HCT116 (cell line): ENCODE measurements around the gene SRI. TPM values are rescaled to one million over a fixed set of nuclear protein-coding genes. Genes with fewer than 3 reads are reported as not detected.

Experiments
- ATAC-seq: fragments of 200-7000 bp; cut with Tn5 transposase; 2 replicates; pipeline ENCODE4 v1.9.1; 2020; ENCODE audit warnings: mild to moderate bottlenecking, moderate library complexity
- BruUV-seq: library from RNA; stranded (reverse); fragments of 400-500 nt; replicated peaks from 2 replicates; lab custom pipeline; 2021; lab: Mats Ljungman, UMichigan
- CTCF ChIA-PET: fragments of 300-600 bp; sonication (Branson Sonifier 250); formaldehyde crosslinking; loops from one replicate; lab custom pipeline; 2021; ENCODE audit warnings: antibody characterized with exemption; lab: Charles Lee
- POLR2A ChIA-PET: fragments of 300-600, 350-600 bp; sonication (Branson Sonifier 250); formaldehyde crosslinking; loops from one replicate; lab custom pipeline; 2021; ENCODE audit warnings: antibody characterized with exemption; lab: Charles Lee
- RAD21 ChIA-PET, 2 experiments: fragments of 300-600 bp; sonication (Branson Sonifier 250); formaldehyde crosslinking; loops; one replicate each; lab custom pipeline; 2023; ENCODE audit warnings: low total read pairs in 2 of 2; ENCODE audit not compliant: uncharacterized antibody in 2 of 2, unreplicated experiment in 2 of 2, low non-redundant PET in 1 of 2; lab: Charles Lee
- DNase-seq: peaks from one replicate; pipeline ENCODE4 v3.0.0-alpha.2; 2010; ENCODE audit warnings: low read depth, low spot score
- H2AFZ ChIP-seq: fragments of 200-600 bp; shearing (Covaris generic), sonication (generic); 2 replicates; pipeline ENCODE4 v1.6.1; 2017; ENCODE audit warnings: low read depth, mixed run types, mixed read lengths, antibody characterized with exemption, low read length; ENCODE audit not compliant: poor library complexity, severe bottlenecking
- H3K27ac ChIP-seq: 2 replicates; pipeline ENCODE4 v1.5.1; 2012; ENCODE audit warnings: low read depth, low read length
- H3K27me3 ChIP-seq: fragments of 200-600 bp; sonication (generic); 2 replicates; pipeline ENCODE4 v1.6.1; 2016; ENCODE audit warnings: mixed run types, low read length, mixed read lengths; ENCODE audit not compliant: insufficient read depth
- H3K36me3 ChIP-seq, 2 experiments: fragments of 200-500 bp in 1 of 2; fragments of 200-600 bp in 1 of 2; sonication (Bioruptor generic) in 1 of 2; sonication (generic) in 1 of 2; 2 replicates each; pipeline versions ENCODE4 v1.5.1 to v1.6.1; 2014 to 2016; ENCODE audit warnings: low read length in 2 of 2, inconsistent platforms in 1 of 2, mixed read lengths in 1 of 2, mixed run types in 1 of 2; ENCODE audit not compliant: insufficient read depth in 2 of 2, control insufficient read depth in 1 of 2
- H3K4me1 ChIP-seq, 2 experiments: fragments of 200-600 bp in 1 of 2; sonication (generic) in 1 of 2; 2 replicates each; pipeline versions ENCODE4 v1.5.1 to v1.6.1; 2012 to 2017; ENCODE audit warnings: low read length in 2 of 2, inconsistent platforms in 1 of 2, mild to moderate bottlenecking in 1 of 2, mixed read lengths in 1 of 2, mixed run types in 1 of 2, moderate library complexity in 1 of 2; ENCODE audit not compliant: insufficient read depth in 2 of 2, control insufficient read depth in 1 of 2
- H3K4me2 ChIP-seq: fragments of 200-600 bp; sonication (generic); 2 replicates; pipeline ENCODE4 v1.6.1; 2017; ENCODE audit warnings: mixed run types, low read length, mixed read lengths
- H3K4me3 ChIP-seq, 2 experiments: fragments of 200-600 bp in 1 of 2; sonication (generic) in 1 of 2; replicated peaks in 1 of 2; 2 replicates each; pipeline ENCODE4 v1.5.1; 2011 to 2016; ENCODE audit warnings: low read length in 2 of 2, control low read depth in 1 of 2, low read depth in 1 of 2, mild to moderate bottlenecking in 1 of 2, mixed read lengths in 1 of 2, mixed run types in 1 of 2
- H3K79me2 ChIP-seq: fragments of 200-600 bp; sonication (generic); 2 replicates; pipeline ENCODE4 v1.6.1; 2017; ENCODE audit warnings: mild to moderate bottlenecking, mixed run types, low read length, moderate library complexity, mixed read lengths; ENCODE audit not compliant: insufficient read depth
- H3K9ac ChIP-seq: fragments of 200-600 bp; sonication (generic); 2 replicates; pipeline ENCODE4 v1.6.1; 2016; ENCODE audit warnings: low read length, mixed read lengths
- H3K9me2 ChIP-seq: fragments of 200-600 bp; sonication (generic), shearing (Covaris generic); 2 replicates; pipeline ENCODE4 v1.6.1; 2017; ENCODE audit warnings: mixed run types, mild to moderate bottlenecking, moderate library complexity; ENCODE audit not compliant: insufficient read depth
- H3K9me3 ChIP-seq, 2 experiments: fragments of 200-500 bp in 1 of 2; fragments of 200-600 bp in 1 of 2; sonication (Bioruptor generic) in 1 of 2; sonication (generic) in 1 of 2; 2 replicates each; pipeline ENCODE4 v1.6.1; 2014 to 2017; ENCODE audit warnings: low read length in 2 of 2, mixed read lengths in 2 of 2, inconsistent platforms in 1 of 2, low read depth in 1 of 2, mild to moderate bottlenecking in 1 of 2, mixed run types in 1 of 2, moderate library complexity in 1 of 2; ENCODE audit not compliant: control insufficient read depth in 1 of 2, insufficient read depth in 1 of 2
- H4K20me1 ChIP-seq: fragments of 200-600 bp; sonication (generic), shearing (Covaris generic); 2 replicates; pipeline ENCODE4 v1.6.1; 2017; ENCODE audit warnings: mixed run types, mild to moderate bottlenecking, moderate library complexity; ENCODE audit not compliant: insufficient read depth
- CEBPB ChIP-seq: IDR thresholded peaks from 2 replicates; pipeline ENCODE4 v1.6.1; 2012; ENCODE audit warnings: low read depth
- ELF1 ChIP-seq: IDR thresholded peaks from 2 replicates; pipeline ENCODE4 v1.6.1; 2012; ENCODE audit warnings: low read depth, borderline replicate concordance
- EZH2 ChIP-seq: fragments of 200-600 bp; sonication (generic); IDR thresholded peaks from 2 replicates; pipeline ENCODE4 v1.6.1; 2017; ENCODE audit warnings: antibody characterized with exemption, mixed run types
- FOSL1 ChIP-seq: IDR thresholded peaks from 2 replicates; pipeline ENCODE4 v1.6.1; 2012; ENCODE audit warnings: low read depth
- POLR2AphosphoS5 ChIP-seq: IDR thresholded peaks from 2 replicates; pipeline ENCODE4 v1.6.1; 2011; ENCODE audit warnings: mild to moderate bottlenecking, low read depth, low read length, moderate library complexity
- RAD21 ChIP-seq: IDR thresholded peaks from 2 replicates; pipeline ENCODE4 v1.6.1; 2012; ENCODE audit warnings: low read depth, mild to moderate bottlenecking
- SIN3A ChIP-seq: IDR thresholded peaks from 2 replicates; pipeline ENCODE4 v1.6.1; 2012; ENCODE audit warnings: low read depth
- SRF ChIP-seq: IDR thresholded peaks from 2 replicates; pipeline ENCODE4 v1.6.1; 2012; ENCODE audit warnings: low read depth
- TCF7L2 ChIP-seq: IDR thresholded peaks from 2 replicates; pipeline ENCODE4 v1.7.0; 2011; ENCODE audit warnings: borderline replicate concordance, inconsistent platforms; ENCODE audit not compliant: insufficient read depth, insufficient read length; ENCODE audit errors: extremely low read depth
- YY1 ChIP-seq: IDR thresholded peaks from 2 replicates; pipeline ENCODE4 v1.6.1; 2011; ENCODE audit warnings: low read length, low read depth, moderate library complexity, mild to moderate bottlenecking; ENCODE audit not compliant: insufficient replicate concordance; ENCODE audit errors: extremely low read depth
- intact Hi-C: fragments of 100-400 bp; cut with micrococcal nuclease; formaldehyde crosslinking; loops from 2 replicates; pipeline ENCODE4 v1.10.0; 2022
- total RNA-seq: library from RNA; stranded (reverse); gene quantifications from one replicate; pipeline ENCODE4 v1.2.1, GENCODE V29; 2021; ENCODE audit not compliant: unreplicated experiment
- TF ChIP-seq, protein P1 (sequence below): IDR thresholded peaks from 2 replicates; pipeline ENCODE4 v1.6.1; 2012; ENCODE audit warnings: low read depth
- TF ChIP-seq, protein P2 (sequence below), 3 experiments: fragments of 200-600 bp in 1 of 3; sonication (generic) in 1 of 3; IDR thresholded peaks in 2 of 3; conservative IDR thresholded peaks in 1 of 3; 2 replicates each; pipeline ENCODE4 v1.5.1; 2012 to 2017; ENCODE audit warnings: low read depth in 2 of 3, low read length in 2 of 3, antibody characterized with exemption in 1 of 3, borderline replicate concordance in 1 of 3, control low read depth in 1 of 3, mild to moderate bottlenecking in 1 of 3, mixed read lengths in 1 of 3, mixed run types in 1 of 3, moderate library complexity in 1 of 3; ENCODE audit not compliant: insufficient read depth in 1 of 3
- TF ChIP-seq, protein P3 (sequence below): IDR thresholded peaks from 2 replicates; pipeline ENCODE4 v1.6.1; 2012
- TF ChIP-seq, protein P4 (sequence below): IDR thresholded peaks from 2 replicates; pipeline ENCODE4 v1.6.1; 2012
- TF ChIP-seq, protein P5 (sequence below): IDR thresholded peaks from 2 replicates; pipeline ENCODE4 v1.6.1; 2011; ENCODE audit warnings: mild to moderate bottlenecking, low read length, moderate library complexity; ENCODE audit not compliant: insufficient replicate concordance; ENCODE audit errors: extremely low read depth

The SRI gene
- total RNA-seq, 1 experiment from 2014 or later = 114 TPM

DNA sequence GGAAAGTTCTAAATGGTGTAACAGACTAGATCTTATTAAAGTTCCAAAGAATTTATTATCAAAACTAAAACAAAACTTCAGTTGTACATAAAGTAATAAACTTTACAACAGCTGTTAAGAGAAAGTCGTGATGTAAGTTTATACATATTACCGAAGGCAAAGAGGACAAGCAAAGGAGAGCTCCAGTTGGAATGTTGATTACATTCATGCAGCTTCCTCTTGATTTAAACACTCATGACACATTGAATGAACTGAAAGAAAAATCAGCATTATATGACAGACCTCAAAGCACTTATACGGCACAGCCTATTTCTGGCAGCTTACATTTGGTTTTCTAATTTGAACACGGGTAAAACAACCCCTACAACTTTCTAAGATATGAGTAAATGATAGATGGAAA lies 13.6 kb downstream of the SRI start (continued):
- TF ChIP-seq, protein P1, sequence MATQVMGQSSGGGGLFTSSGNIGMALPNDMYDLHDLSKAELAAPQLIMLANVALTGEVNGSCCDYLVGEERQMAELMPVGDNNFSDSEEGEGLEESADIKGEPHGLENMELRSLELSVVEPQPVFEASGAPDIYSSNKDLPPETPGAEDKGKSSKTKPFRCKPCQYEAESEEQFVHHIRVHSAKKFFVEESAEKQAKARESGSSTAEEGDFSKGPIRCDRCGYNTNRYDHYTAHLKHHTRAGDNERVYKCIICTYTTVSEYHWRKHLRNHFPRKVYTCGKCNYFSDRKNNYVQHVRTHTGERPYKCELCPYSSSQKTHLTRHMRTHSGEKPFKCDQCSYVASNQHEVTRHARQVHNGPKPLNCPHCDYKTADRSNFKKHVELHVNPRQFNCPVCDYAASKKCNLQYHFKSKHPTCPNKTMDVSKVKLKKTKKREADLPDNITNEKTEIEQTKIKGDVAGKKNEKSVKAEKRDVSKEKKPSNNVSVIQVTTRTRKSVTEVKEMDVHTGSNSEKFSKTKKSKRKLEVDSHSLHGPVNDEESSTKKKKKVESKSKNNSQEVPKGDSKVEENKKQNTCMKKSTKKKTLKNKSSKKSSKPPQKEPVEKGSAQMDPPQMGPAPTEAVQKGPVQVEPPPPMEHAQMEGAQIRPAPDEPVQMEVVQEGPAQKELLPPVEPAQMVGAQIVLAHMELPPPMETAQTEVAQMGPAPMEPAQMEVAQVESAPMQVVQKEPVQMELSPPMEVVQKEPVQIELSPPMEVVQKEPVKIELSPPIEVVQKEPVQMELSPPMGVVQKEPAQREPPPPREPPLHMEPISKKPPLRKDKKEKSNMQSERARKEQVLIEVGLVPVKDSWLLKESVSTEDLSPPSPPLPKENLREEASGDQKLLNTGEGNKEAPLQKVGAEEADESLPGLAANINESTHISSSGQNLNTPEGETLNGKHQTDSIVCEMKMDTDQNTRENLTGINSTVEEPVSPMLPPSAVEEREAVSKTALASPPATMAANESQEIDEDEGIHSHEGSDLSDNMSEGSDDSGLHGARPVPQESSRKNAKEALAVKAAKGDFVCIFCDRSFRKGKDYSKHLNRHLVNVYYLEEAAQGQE = no peak
- no peak for TF ChIP-seq POLR2AphosphoS5
- no peak for TF ChIP-seq RAD21
- no peak for TF ChIP-seq EZH2
- TF ChIP-seq SRF = no peak
- TF ChIP-seq, protein P2, sequence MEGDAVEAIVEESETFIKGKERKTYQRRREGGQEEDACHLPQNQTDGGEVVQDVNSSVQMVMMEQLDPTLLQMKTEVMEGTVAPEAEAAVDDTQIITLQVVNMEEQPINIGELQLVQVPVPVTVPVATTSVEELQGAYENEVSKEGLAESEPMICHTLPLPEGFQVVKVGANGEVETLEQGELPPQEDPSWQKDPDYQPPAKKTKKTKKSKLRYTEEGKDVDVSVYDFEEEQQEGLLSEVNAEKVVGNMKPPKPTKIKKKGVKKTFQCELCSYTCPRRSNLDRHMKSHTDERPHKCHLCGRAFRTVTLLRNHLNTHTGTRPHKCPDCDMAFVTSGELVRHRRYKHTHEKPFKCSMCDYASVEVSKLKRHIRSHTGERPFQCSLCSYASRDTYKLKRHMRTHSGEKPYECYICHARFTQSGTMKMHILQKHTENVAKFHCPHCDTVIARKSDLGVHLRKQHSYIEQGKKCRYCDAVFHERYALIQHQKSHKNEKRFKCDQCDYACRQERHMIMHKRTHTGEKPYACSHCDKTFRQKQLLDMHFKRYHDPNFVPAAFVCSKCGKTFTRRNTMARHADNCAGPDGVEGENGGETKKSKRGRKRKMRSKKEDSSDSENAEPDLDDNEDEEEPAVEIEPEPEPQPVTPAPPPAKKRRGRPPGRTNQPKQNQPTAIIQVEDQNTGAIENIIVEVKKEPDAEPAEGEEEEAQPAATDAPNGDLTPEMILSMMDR (IDR thresholded peaks at IDR 0.05 in 2 of 3, conservative IDR thresholded peaks at IDR 0.05 in 1 of 3; ENCODE audit: borderline replicate concordance in 1 of 3, insufficient read depth in 1 of 3, low read depth in 2 of 3, low read length in 2 of 3) = no peak
- TF ChIP-seq, protein P3, sequence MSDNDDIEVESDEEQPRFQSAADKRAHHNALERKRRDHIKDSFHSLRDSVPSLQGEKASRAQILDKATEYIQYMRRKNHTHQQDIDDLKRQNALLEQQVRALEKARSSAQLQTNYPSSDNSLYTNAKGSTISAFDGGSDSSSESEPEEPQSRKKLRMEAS = no peak

DNA sequence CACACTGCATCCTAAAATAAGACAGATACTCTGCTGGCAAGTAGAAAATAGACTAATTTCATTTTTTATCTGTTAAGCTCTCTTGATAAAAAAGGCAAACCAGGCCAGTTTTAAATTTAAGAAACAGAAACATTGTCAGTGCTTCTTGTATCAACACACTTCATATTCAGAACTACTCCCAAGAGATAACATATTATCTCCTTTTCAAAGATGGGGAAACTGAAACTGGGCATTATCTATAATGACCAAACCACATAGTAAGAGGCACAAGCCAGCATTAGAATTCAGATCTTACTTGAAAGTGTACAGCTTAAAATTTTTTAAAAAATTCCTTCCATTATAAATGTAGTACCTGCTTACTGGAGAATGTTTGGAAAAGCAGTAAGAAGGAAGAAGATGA lies 14.7 kb downstream of the SRI start:
- Histone ChIP-seq H3K27ac (no peak overlapping the region), H3K27me3 (no peaks in the 10 kb centered on the region), H4K20me1 (no peaks in the 10 kb centered on the region), H3K79me2 (no peaks in the 10 kb centered on the region), H3K9me2 (no peaks in the 10 kb centered on the region), H2AFZ (no peak overlapping the region), H3K4me3 (no peak overlapping the region), H3K4me2 (no peak overlapping the region), H3K9ac (no peak overlapping the region), H3K36me3 (peaks cover 11 to 21% of the 10 kb centered on the region in 2 experiments; a peak in 3 of 4 replicates), H3K9me3 (no peaks in the 10 kb centered on the region), H3K4me1 (no peaks in the 10 kb centered on the region)
- intact Hi-C loops = no loop called here
- CTCF ChIA-PET = no interaction called here
- DNase-seq (no peak), ATAC-seq (no peak)
- POLR2A ChIA-PET = no interaction called here
- RAD21 ChIA-PET = no interaction called here
- TF ChIP-seq POLR2AphosphoS5 = no peak
- TF ChIP-seq SIN3A = no peak
- no peak for TF ChIP-seq ELF1
- TF ChIP-seq, protein P4, sequence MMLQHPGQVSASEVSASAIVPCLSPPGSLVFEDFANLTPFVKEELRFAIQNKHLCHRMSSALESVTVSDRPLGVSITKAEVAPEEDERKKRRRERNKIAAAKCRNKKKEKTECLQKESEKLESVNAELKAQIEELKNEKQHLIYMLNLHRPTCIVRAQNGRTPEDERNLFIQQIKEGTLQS = no peak
- no peak for TF ChIP-seq EZH2
- TF ChIP-seq, protein P5, sequence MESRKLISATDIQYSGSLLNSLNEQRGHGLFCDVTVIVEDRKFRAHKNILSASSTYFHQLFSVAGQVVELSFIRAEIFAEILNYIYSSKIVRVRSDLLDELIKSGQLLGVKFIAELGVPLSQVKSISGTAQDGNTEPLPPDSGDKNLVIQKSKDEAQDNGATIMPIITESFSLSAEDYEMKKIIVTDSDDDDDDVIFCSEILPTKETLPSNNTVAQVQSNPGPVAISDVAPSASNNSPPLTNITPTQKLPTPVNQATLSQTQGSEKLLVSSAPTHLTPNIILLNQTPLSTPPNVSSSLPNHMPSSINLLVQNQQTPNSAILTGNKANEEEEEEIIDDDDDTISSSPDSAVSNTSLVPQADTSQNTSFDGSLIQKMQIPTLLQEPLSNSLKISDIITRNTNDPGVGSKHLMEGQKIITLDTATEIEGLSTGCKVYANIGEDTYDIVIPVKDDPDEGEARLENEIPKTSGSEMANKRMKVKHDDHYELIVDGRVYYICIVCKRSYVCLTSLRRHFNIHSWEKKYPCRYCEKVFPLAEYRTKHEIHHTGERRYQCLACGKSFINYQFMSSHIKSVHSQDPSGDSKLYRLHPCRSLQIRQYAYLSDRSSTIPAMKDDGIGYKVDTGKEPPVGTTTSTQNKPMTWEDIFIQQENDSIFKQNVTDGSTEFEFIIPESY = no peak
- no peak for TF ChIP-seq YY1
- TF ChIP-seq TCF7L2 = no peak
- no peak for TF ChIP-seq CEBPB
- no peak for TF ChIP-seq FOSL1
- no TSS peak for BruUV-seq
